CD4-positive, alpha-beta T cell treated with Interleukin-15 for 1 hour (primary cell): ENCODE measurements around the gene TRIM42.

Source experiments
- DNase-seq: peaks from one replicate; pipeline ENCODE4 v3.0.0-alpha.2; 2020

Gene TRIM42

DNA sequence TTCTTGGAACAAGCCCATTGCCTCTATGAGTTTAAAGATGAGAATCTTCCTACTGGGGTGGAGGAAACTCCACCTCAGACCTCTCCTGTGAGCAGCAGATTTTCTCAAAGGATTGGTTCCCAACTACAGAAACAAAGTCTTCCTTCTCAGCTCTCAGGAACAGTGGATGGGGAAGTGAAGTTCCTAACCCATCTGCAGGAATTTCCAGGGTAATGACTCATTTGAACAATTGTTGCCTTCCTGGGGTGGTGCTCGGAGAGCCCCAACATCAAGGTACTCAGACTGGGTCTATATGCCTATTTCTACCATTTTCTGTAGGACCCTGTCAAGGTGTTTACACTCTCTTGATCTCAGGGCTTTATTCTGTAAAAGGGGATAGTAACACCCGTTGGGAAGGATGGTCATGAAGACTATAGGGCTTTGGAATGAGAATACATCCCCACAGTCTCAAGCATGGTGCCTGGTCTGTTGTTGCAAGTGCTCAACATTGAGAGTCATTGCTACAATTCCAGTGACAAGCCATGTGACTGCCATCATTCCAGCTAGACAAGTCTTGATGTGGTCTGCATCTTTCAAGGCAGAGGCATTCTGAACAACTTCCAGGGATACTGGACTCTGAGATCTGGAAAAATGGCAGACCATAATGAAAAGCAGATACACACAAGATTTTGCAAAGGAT lies 33.0 kb downstream of the TRIM42 start:
- DNase-seq: no peak

DNA sequence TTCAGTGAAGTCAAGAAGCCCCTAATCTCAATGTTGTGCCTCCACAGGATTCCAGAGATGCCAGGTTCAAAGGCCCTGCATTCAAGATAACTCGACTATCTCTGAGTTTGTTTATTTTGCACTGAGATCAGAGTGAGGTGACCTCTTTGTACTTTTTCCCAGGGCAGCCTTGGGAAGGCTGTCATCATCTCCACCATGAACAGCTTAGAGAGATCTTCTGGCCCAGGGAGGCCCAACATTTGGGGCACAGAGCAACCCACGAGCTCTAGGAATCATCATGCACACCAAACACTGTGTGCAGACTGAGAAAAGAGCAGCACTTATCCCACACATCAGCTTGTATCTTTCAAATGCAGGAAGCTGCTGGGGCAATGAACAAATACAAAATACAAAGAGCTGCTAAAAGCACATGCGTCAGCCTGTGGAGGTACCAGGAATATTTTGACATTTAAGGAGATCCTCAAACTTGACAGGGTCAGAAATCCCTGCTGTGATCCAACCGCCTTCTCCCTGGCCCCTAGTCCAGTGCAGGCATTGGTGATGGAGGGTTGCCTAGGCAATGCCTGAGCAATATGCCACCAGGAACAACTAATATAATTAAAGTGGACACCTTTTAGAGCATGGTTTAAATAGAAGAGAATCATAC lies 33.6 kb downstream of the TRIM42 start:
- DNase-seq: no peak

DNA sequence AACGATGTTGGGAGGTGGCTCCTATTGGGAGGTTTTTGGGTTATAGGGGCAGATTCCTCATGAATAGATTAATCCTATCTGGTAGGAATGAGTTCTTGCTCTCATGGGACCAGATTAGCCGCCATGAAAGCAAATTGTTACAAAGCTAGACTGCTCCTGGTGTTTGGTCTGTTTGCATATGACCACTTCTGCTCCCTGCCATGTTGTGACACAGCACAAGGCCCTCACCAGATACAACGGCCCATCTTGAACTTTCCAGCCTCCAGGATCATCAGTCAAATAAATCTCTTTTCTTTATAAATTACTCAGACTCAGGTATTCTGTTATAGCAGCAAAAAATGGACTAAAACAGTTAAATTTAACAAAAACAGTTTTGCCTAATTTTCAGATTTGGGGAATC lies 34.4 kb downstream of the TRIM42 start:
- no peak for DNase-seq

DNA sequence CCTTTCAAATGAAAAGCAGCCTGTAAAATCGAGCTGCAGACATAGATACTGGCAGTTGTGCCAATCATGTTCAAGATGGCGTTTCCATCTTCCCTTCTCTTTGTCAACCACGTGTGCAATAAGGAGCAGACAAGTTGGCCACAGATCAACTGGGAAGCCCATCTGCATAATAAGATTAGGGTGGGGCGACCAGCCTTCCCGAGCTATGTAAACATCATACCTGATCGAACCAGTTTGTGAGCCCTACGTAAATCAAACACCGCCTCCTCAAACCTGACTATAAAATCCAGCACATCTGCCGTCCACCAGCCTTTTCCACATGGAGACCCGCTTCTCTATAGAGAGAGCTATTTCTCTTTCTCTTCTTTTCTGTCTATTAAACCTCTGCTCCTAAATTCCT lies 37.2 kb downstream of the TRIM42 start:
- no peak for DNase-seq

DNA sequence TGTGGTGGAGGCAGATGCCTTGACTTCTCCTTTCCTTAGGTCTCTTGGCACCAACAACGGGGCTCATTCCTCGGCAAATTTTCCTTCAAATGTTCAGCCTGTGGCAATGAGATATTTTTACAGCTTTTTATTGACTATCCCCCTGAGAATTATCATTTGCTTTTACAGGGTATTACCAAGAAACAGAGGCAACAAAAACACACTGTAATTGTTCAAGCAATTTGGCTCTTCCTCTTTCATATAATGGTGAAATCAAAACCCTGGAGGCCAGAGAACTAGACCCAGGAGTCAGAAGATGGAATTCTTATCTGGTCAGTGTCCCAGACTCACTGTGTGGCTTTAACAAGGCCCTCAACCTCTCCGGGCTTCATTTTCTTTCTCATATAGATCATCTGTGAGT lies 40.1 kb downstream of the TRIM42 start:
- no peak for DNase-seq

DNA sequence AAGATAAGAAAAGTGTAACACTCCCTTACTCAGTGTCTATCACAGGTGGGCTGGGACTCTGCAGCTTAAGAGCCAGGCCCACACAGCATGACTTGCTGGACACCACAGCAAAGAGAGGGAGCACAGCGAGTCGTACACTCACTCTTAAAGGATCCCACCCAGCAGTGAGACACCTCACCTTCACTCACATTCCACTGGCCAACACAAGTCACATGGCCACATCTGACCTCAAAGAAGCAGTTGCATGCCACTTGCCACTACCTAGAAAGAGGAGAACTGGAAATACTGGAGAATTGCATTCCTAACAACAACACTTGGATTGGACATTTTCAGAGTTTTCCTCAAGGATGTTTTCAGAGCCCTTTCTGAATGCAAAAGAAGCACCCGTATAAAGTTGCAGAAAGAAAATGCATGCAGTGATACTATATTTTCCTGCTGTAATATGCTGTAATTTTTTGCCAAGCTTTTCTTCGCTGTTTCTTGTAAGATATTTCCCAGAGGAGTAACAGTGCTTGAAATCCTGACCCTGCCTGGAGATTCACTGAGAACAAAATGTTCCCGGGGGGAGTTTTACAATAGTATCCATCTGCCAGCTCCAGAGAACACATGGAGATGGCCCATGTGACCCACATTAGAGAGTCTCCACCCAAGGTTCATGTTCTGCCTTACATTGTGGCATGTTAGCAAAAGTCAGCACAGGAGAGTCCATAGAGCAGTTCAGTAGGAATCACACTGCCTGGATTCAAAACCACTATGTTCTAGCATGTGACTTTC lies 42.2 kb downstream of the TRIM42 start:
- no peak for DNase-seq

DNA sequence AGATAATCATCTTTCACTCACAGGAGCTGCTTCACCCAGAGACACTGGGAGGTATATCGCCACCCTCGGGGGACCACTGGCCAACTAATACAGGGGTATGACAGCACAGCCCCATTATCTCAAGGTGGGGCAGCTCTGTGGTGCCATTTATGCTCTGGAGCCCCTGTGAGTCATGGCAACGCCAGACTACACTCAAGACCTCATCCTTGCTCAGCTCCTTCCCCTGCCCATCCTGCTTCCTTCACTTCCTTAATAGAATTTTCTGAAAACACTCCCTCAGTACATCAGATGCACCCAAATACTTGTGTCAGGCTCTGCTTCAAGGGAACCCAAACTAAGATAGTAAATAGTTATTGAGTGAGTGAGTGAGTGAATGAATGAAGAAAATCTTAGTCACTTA lies 45.7 kb downstream of the TRIM42 start:
- DNase-seq: no peak

DNA sequence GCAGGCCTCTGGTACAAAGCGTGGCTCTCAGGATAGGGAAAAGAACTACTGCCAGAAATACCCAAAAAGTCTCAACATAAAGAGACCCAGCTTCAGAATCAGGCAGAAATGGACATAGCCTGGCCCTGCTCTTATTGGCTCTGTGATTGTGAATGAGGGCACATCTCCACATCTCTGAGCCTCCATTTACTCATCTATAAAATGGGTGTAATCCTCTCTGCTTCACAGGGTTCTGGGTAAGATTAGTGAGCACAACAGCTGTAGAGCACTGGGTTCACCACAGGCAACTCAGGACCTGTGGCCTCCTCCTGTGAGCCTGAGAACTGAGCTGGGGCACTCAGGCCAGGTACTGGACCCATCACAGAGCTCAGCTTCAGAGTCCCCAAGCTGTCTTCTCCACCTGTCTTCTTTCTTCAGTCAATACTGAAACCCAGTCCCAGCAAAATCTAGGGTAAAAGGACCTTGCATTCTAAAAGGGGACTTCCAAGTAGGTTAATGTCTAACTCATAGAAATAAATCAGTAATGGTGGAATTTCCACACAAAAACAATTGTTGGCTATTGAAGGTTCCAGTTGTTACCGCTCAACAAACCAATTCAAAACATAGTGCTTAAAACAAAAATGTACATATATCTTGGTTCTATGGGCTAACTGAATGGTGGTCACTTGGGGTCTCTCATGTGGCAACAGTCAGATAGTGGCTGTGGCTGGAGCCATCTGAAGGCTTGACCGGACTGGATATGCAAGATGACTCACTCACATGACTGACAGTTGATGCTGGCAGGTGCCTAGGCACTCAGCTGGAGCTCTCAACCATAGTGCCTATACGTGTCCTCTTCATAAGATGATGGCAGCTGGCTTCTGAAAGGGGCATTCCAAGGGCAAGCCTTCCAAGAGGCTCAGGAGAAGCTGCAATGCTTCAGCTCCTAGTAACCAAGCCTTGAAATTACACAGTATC lies 47.3 kb downstream of the TRIM42 start:
- no peak for DNase-seq

DNA sequence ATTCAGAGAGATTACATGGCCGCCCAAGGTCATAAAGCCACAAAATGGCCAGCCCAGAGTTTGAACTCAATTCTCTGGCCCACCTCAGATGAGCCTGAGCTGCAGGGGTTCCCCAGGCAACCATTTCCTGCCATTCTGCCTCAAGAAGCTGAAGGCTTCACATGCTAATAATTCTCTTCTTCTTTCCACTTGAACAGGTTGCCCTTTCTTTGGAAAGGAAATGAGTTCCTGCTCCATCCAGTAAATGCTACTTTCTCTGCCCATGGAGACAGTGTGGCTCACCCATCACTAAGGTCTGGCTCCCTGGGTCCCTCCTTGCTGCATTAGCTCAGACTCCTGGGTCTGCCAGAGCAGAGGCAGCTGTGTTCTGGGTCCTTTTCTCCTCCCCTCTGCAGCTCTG lies 48.2 kb downstream of the TRIM42 start:
- DNase-seq: no peak

DNA sequence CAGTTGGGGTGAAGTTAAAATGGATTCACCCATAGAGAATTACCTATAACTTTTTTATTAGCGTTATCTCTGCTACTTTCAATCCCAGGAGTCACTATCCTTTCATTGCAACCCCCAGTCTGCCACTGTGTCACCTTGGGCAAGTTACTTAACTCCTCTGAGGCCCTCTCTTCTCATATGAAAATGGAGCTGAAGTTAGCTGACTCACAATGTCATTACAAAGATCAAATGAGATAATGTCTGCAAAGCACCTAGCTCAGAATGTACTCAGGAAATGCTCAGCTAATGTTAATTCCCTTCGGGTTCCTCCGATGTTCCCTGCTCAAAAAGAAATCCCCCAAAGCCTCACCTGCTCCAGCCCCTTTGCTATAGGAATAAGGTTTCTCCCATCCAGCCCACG lies 50.0 kb downstream of the TRIM42 start:
- DNase-seq: no peak

DNA sequence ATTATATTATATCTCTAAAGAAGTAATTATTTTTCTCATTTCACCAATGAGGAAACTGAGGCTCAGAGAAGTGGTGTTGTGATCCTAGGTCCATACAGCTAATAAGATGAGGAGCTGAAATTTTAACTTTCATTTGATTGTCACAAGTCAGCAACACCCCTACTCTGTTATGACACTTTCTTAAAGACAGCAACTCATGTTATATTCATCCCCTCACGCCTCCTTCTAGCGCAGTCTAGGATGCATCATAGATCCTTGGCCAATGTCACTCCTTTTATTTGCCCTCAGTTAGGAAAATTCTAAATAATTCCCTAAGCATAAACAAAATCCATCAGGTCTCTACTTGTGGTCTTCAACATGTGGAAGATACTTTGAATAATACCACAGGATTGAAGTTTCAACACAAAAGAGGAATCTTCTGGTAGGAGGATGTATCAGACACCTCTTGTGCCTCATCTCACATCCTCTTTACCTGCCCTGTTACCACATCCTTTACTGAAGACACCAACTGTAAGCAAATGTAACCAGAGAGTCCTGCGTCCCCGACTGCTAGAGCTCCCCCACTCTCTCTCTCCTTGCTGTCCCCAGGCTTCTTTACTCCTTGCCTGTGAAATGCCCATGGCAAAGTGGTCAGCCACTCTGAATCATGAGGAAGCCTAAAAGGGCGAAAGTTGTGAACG lies 53.7 kb downstream of the TRIM42 start:
- no peak for DNase-seq

DNA sequence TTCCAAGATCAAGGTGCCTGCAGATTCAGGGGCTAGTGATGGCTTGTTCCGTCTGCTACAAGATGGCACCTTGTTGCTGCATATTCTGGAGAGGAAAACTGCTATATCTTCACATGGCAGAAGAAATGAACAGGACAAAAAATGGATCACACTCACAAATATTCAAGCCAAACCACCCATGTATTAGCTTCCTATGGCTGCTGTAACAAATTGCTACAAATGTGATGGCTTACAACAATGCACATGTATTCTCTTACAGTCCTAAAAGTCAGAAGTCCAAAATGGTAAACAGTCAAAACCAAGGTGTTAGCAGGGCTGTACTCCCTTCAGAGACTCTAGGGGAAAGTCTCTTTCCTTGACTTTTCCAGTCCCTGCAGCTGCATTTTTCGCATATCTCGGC lies 55.8 kb downstream of the TRIM42 start:
- DNase-seq: no peak

DNA sequence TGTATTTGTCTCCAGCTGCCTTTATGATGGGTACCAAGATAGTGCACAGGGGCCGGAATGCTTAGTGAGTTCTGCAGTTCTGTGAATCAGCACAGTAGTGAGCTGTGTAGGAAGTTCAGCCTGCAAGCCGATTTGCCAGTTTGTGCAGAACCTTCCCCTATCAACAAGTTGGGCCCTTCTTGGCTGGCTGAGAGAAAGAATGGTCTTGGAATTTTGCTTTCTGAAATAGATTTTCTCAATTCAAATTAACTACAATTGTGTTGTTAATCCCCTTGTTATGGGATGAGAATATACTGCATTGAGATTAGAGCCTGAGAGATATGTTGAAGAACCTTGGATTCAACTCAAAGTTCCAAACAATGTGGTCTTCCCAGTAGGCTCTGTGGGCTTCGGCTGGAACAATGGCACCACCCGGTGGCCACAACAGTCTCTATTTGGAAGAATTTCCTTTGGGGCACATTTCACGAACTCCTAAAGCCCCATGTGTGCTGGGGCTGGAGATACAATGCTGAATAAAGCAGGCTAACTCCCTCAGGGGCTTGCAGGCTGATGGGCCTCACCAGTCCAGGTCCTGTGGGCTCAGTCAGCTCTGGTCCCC lies 59.1 kb downstream of the TRIM42 start:
- DNase-seq: no peak

DNA sequence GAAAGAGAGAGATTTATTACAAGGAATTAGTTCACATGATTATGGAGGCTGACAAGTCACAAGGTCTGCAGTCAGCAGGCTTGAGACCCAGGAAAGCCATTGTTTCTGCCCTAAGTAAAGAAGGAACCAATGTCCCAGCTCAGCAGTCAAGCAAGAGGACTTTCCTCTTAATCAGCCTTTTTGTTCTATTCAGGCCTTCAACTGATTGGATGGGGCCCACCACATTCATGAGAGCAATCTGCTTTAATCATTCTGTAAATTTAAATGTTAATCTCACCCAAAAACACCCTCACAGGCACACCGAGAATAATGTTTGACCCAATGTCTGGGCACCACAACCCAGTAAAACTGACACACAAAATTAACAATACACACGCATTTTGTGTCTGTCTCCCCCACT lies 64.3 kb downstream of the TRIM42 start:
- DNase-seq: no peak

DNA sequence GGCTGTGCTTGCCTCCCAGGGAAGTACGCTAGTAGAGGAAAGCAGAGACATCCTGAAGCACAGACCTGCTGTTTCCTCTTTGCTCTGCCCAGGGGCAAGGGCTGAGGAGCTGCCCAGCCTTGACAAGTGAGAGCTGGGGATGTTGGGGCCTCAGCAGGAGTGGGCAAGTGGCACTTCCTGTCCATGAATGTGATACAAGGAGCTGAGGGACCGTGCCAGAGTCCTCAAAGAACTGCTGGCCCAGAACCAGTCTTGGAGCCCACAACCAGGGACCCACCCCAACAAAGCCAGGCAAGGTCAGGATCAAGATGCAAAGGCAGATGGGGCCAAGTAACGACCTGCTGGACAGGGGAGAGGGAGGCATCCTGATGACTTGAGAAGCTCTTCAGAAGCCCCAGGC lies 70.3 kb downstream of the TRIM42 start:
- DNase-seq: no peak

DNA sequence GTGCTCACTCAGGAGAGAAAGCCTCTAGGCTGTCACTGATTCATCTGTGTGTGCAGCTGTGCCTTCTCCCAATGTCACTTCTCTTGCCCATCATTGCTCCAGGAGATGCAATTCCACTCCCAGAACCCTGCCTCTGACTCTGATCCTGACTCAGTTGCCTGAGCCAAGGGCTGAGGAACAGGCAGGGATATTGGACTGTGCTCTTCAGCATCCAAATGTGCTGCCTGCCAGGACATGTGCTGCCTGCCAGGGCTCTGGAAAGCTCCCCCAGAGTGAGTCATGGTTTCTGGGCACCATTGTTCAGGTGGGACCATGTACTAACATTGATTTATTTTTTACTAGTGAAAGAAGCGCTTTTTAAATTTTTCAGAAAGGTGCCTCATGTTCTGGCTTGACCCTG lies 71.0 kb downstream of the TRIM42 start:
- no peak for DNase-seq
